Smooth muscle cell of the brain vasculature (primary cell): Measurements from ENCODE around the gene SRRM3.
"Not testable (repeated sequence)": the region's sequence is repeated elsewhere in the genome, so short reads cannot be mapped to it uniquely, and the experiment has no call there.

Experiments used
- DNase-seq: peaks from one replicate; pipeline ENCODE4 v3.0.0-alpha.2; 2012; ENCODE audit warnings: low read depth, low spot score

Gene SRRM3

GRCh38 chr7:76191783-76192240 is 9.9 kb upstream of the SRRM3 start:
- no peak for DNase-seq

GRCh38 chr7:76193466-76193865 is 8.2 kb upstream of the SRRM3 start:
- no peak for DNase-seq

GRCh38 chr7:76193883-76194282 is 7.8 kb upstream of the SRRM3 start:
- no peak for DNase-seq

GRCh38 chr7:76196786-76197185 is 4.9 kb upstream of the SRRM3 start:
- DNase-seq: no peak

- DNase-seq: no peak
Measured at GRCh38 chr7:76198202-76198601, 3.5 kb upstream of the SRRM3 start.

GRCh38 chr7:76202666-76203030 is 952 bp downstream of the SRRM3 start:
- DNase-seq: no peak

GRCh38 chr7:76204147-76204546 is 2.5 kb downstream of the SRRM3 start:
- no peak for DNase-seq

GRCh38 chr7:76206633-76207032 is 4.9 kb downstream of the SRRM3 start:
- no peak for DNase-seq

- DNase-seq: no peak
Measured at GRCh38 chr7:76209310-76209709, 7.6 kb downstream of the SRRM3 start.

- DNase-seq: no peak
Measured at GRCh38 chr7:76211216-76211615, 9.5 kb downstream of the SRRM3 start.

- DNase-seq: not testable (repeated sequence)
Measured at GRCh38 chr7:76215349-76215748, 13.7 kb downstream of the SRRM3 start.

- DNase-seq: no peak
Measured at GRCh38 chr7:76216381-76217082, 14.8 kb downstream of the SRRM3 start.

- no peak for DNase-seq
Measured at GRCh38 chr7:76217942-76218566, 16.4 kb downstream of the SRRM3 start.

- DNase-seq: no peak
Measured at GRCh38 chr7:76220185-76221057, 18.7 kb downstream of the SRRM3 start.

- DNase-seq: no peak
Measured at GRCh38 chr7:76222333-76222732, 20.6 kb downstream of the SRRM3 start.

- DNase-seq: no peak
Measured at GRCh38 chr7:76222839-76223238, 21.1 kb downstream of the SRRM3 start.

- no peak for DNase-seq
Measured at GRCh38 chr7:76223286-76223972, 21.7 kb downstream of the SRRM3 start.

- DNase-seq: no peak
Measured at GRCh38 chr7:76224695-76225094, 23.0 kb downstream of the SRRM3 start.

GRCh38 chr7:76225379-76225778 is 23.7 kb downstream of the SRRM3 start:
- no peak for DNase-seq

- no peak for DNase-seq
Measured at GRCh38 chr7:76225951-76226350, 24.3 kb downstream of the SRRM3 start.

GRCh38 chr7:76226878-76227423 is 25.3 kb downstream of the SRRM3 start:
- DNase-seq: not testable (repeated sequence)

GRCh38 chr7:76230214-76230613 is 28.5 kb downstream of the SRRM3 start:
- DNase-seq: no peak
